ENCODE data around the gene KIF1C. TPM values are rescaled to one million over a fixed set of nuclear protein-coding genes. Genes with fewer than 3 reads are reported as not detected.

The KIF1C gene
- total and polyA plus RNA-seq, 8 donors: 22.3 to 103 (median 75.4) TPM

GRCh38 chr17:5035315-5035714 lies 37.6 kb downstream of the KIF1C start, which contains the start of gene SLC52A1:
SLC52A1 (minus strand) TSS chr17:5035426; CDS start chr17:5034606, 820 bp downstream.
- no peaks in the 10 kb centered on the region for H3K4me1 ChIP-seq
- H3K9me3 ChIP-seq: no peaks in the 10 kb centered on the region
- no peak within 1 kb of the TSS for H3K27ac ChIP-seq
- no peaks in the 10 kb centered on the region for H3K27me3 ChIP-seq
- no peaks in the 10 kb centered on the region for H3K36me3 ChIP-seq
- peak within 1 kb of the TSS in 1 of 4 donors; percentile 23 for H3K4me3 ChIP-seq
- FAIRE-seq (no peak), ATAC-seq (no peak), DNase-seq (peak in 2 of 6 donors; percentile 24 to 53)
- TF ChIP-seq, protein P1, sequence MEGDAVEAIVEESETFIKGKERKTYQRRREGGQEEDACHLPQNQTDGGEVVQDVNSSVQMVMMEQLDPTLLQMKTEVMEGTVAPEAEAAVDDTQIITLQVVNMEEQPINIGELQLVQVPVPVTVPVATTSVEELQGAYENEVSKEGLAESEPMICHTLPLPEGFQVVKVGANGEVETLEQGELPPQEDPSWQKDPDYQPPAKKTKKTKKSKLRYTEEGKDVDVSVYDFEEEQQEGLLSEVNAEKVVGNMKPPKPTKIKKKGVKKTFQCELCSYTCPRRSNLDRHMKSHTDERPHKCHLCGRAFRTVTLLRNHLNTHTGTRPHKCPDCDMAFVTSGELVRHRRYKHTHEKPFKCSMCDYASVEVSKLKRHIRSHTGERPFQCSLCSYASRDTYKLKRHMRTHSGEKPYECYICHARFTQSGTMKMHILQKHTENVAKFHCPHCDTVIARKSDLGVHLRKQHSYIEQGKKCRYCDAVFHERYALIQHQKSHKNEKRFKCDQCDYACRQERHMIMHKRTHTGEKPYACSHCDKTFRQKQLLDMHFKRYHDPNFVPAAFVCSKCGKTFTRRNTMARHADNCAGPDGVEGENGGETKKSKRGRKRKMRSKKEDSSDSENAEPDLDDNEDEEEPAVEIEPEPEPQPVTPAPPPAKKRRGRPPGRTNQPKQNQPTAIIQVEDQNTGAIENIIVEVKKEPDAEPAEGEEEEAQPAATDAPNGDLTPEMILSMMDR (IDR thresholded peaks at IDR 0.05): no peak
- intact Hi-C loops (cut with DNase I): no loop called here
- whole genome bisulfite sequencing, 2 donors: 7 to 9% methylated on average over 21 to 24 of the region's 24 CpGs

- no peak overlapping the region for H3K4me3 ChIP-seq
- 76 to 80% methylated on average over 15 of the region's 15 CpGs for WGBS, 2 donors
- TF ChIP-seq, protein P1 (IDR thresholded peaks at IDR 0.05): no peak
- FAIRE-seq (no peak), ATAC-seq (no peak), DNase-seq (no peak)
- H3K4me1 ChIP-seq: no peaks in the 10 kb centered on the region
- intact Hi-C loops (cut with DNase I): no loop called here
- no peaks in the 10 kb centered on the region for H3K9me3 ChIP-seq
- no peaks in the 10 kb centered on the region for H3K36me3 ChIP-seq
- H3K27ac ChIP-seq: no peak overlapping the region
- H3K27me3 ChIP-seq: no peaks in the 10 kb centered on the region
Measured at GRCh38 chr17:5042157-5043022, 44.6 kb downstream of the KIF1C start.

DNA sequence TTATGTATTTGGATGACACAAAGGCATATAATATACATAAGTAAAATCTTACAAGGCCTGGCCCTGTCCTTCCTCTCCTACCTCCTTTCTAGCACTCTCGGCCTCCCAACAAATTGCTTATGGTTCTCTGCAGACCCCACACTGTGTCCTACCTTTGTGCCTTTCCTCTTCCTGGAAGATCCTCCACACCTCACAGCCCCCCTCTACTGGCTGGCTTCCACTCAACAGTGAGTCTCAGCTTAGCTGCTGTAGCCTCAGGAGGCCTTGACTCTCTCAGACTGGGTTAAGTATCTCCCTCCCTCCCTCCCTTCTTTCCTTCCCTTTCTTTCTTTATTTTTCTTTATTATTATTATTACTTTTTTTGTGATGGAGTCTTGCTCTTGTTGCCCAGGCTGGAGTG lies 45.8 kb downstream of the KIF1C start:
- intact Hi-C loops (cut with DNase I): no loop called here
- Histone ChIP-seq H3K27ac (no peak overlapping the region), H3K4me1 (no peaks in the 10 kb centered on the region), H3K27me3 (no peaks in the 10 kb centered on the region), H3K4me3 (no peak overlapping the region), H3K9me3 (no peaks in the 10 kb centered on the region), H3K36me3 (no peaks in the 10 kb centered on the region)
- TF ChIP-seq, protein P1 (IDR thresholded peaks at IDR 0.05): no peak
- ATAC-seq (no peak), DNase-seq (no peak), FAIRE-seq (no peak)
- WGBS, 2 donors: 100% methylated on average over 1 of the region's 1 CpG

DNA sequence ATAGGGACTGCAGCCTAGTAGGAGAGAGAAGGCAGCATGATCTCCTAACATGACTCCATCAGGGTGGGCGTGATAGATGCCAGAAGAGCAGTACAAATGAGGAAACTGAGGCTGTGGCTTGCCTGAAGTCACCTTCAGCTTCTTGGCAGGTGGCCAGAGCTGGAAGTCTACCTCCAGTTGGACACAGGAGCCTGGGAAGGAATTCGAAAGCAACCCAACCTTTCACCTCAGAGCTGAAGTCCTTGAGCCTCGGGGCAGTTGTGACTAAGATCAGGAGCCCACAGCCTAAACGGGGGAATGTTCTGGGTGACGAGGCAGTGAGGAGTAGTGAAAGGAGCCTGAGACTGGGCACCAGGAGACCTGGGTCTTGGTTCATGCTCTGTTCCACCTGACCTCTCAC lies 46.9 kb downstream of the KIF1C start:
- Histone ChIP-seq H3K27me3 (no peaks in the 10 kb centered on the region), H3K9me3 (no peaks in the 10 kb centered on the region), H3K4me1 (no peaks in the 10 kb centered on the region), H3K27ac (no peak overlapping the region), H3K4me3 (no peak overlapping the region), H3K36me3 (no peaks in the 10 kb centered on the region)
- TF ChIP-seq, protein P1 (IDR thresholded peaks at IDR 0.05): no peak
- intact Hi-C loops (cut with DNase I): no loop called here
- FAIRE-seq (no peak), ATAC-seq (no peak), DNase-seq (no peak)
- WGBS, 2 donors: 79 to 93% methylated on average over 5 of the region's 5 CpGs

- Histone ChIP-seq H3K27me3 (no peaks in the 10 kb centered on the region), H3K4me3 (no peak overlapping the region), H3K27ac (no peak overlapping the region), H3K36me3 (no peaks in the 10 kb centered on the region), H3K9me3 (no peaks in the 10 kb centered on the region), H3K4me1 (no peaks in the 10 kb centered on the region)
- WGBS, 2 donors: 85 to 91% methylated on average over 6 of the region's 6 CpGs
- TF ChIP-seq, protein P1 (IDR thresholded peaks at IDR 0.05): no peak
- intact Hi-C loops (cut with DNase I): no loop called here
- FAIRE-seq: no peak
- no peak for ATAC-seq
- no peak for DNase-seq
Measured at GRCh38 chr17:5045496-5045895, 47.7 kb downstream of the KIF1C start.

Data from pancreas (tissue), 10 donors.